Uterus (tissue), 2 donors: ENCODE data around the gene SLC9C1.

Experiments
- POLR2A ChIP-seq, 2 donors: fragments of 450-650 bp; IDR thresholded peaks; one replicate each; pipeline ENCODE4 v1.6.1; 2016; ENCODE audit warnings: antibody characterized with exemption in 2 of 2, mild to moderate bottlenecking in 1 of 2, moderate library complexity in 1 of 2
- TF ChIP-seq, protein P1 (sequence below), 4 experiments: fragments of 200-600 bp in 2 of 4; fragments of 450-650 bp in 2 of 4; sonication (generic) in 2 of 4; IDR thresholded peaks; one replicate each; pipeline ENCODE4 v1.5.1; 2016 to 2019; ENCODE audit warnings: antibody characterized with exemption in 4 of 4, mild to moderate bottlenecking in 2 of 4, moderate library complexity in 1 of 4

DNA sequence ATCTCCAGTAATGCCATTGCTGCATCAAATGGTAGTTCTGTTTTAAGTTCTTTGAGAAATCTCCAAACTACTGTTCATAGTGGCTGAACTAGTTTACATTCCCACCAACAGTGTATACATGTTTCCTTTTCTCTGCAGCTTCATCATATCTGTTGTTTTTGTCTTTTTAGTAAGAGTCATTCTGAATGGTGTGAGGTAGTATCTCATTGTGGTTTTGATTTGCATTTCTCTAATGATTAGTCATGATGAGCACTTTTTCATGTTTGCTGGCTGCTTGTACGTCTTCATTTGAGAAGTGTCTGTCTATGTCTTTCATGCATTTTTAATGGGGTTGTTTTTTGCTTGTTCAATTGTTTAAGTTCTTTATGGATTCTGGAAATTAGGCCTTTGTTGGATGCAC lies 150.8 kb downstream of the SLC9C1 start:
- TF ChIP-seq, protein P1, sequence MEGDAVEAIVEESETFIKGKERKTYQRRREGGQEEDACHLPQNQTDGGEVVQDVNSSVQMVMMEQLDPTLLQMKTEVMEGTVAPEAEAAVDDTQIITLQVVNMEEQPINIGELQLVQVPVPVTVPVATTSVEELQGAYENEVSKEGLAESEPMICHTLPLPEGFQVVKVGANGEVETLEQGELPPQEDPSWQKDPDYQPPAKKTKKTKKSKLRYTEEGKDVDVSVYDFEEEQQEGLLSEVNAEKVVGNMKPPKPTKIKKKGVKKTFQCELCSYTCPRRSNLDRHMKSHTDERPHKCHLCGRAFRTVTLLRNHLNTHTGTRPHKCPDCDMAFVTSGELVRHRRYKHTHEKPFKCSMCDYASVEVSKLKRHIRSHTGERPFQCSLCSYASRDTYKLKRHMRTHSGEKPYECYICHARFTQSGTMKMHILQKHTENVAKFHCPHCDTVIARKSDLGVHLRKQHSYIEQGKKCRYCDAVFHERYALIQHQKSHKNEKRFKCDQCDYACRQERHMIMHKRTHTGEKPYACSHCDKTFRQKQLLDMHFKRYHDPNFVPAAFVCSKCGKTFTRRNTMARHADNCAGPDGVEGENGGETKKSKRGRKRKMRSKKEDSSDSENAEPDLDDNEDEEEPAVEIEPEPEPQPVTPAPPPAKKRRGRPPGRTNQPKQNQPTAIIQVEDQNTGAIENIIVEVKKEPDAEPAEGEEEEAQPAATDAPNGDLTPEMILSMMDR (IDR thresholded peaks at IDR 0.05) = no peak
- no peak for TF ChIP-seq POLR2A (IDR thresholded peaks at IDR 0.05)
